ENCODE data around the gene ALX4. TPM values are rescaled to one million over a fixed set of nuclear protein-coding genes. Genes with fewer than 3 reads are reported as not detected.

ALX4 gene
- total and polyA plus RNA-seq, 2 donors (not counting 1 experiment from before 2014, with no cell fraction given), result not detected

DNA sequence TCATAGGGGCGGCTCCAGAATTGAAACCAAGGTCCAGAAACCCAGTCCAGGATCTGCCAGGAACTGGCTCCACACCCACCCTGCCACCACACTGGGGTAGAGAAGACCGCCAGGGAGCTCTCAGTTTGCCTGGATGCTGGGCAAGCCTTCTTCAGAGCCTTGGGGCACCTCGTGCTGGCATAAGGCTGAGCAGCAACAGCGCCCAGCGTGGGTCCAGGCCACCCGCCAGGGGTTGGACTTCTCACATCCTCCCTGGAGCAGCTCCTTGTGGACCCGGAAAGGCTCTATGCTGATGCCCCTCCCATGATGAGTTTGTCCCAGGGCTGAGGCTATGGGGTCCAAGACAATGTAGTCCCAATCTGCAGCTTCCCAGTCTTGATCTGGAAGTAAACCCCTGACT lies 29.7 kb downstream of the ALX4 start:
- Histone ChIP-seq H3K4me1 (ENCODE audit: control insufficient read depth, extremely low read depth, insufficient read depth, low read length) (no peaks in the 10 kb centered on the region), H3K9ac (ENCODE audit: insufficient read depth, low read length) (no peak overlapping the region)
- TF ChIP-seq, protein P1, sequence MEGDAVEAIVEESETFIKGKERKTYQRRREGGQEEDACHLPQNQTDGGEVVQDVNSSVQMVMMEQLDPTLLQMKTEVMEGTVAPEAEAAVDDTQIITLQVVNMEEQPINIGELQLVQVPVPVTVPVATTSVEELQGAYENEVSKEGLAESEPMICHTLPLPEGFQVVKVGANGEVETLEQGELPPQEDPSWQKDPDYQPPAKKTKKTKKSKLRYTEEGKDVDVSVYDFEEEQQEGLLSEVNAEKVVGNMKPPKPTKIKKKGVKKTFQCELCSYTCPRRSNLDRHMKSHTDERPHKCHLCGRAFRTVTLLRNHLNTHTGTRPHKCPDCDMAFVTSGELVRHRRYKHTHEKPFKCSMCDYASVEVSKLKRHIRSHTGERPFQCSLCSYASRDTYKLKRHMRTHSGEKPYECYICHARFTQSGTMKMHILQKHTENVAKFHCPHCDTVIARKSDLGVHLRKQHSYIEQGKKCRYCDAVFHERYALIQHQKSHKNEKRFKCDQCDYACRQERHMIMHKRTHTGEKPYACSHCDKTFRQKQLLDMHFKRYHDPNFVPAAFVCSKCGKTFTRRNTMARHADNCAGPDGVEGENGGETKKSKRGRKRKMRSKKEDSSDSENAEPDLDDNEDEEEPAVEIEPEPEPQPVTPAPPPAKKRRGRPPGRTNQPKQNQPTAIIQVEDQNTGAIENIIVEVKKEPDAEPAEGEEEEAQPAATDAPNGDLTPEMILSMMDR (conservative IDR thresholded peaks at IDR 0.05 in 1 of 2, IDR thresholded peaks at IDR 0.05 in 1 of 2; ENCODE audit: low read depth in 1 of 2, low read length in 2 of 2), result no peak
- no peak for TF ChIP-seq EZH2 (IDR thresholded peaks at IDR 0.05; ENCODE audit: low read length, missing control alignments)

DNA sequence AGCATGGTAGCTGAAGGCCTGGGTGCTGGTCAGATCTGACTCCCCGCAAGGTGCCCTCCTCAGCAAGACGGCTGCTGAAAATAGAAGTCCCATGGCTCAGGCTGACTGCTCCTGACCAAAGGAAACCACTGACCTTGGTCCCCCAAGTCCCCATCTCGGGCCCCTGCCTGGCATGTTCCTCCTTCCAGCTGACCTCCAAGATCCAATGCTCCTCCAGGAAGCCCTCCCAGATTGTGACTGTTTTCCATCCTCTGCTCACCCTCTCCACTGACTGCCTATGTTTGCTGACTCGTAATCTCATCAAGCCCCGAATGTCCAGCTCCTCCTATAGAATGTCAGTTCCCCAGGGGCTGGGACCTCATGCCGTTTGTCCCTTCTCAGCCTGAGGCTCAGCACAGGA lies 30.5 kb downstream of the ALX4 start:
- H4K20me1 ChIP-seq (ENCODE audit: control insufficient read depth, extremely low read depth, insufficient read depth, low read length), result no peaks in the 10 kb centered on the region
- no peak overlapping the region for H3K27ac ChIP-seq (ENCODE audit: insufficient read depth, low read length)
- TF ChIP-seq, protein P1 (conservative IDR thresholded peaks at IDR 0.05 in 1 of 2, IDR thresholded peaks at IDR 0.05 in 1 of 2; ENCODE audit: low read depth in 1 of 2, low read length in 2 of 2), result no peak
- TF ChIP-seq EZH2 (IDR thresholded peaks at IDR 0.05; ENCODE audit: low read length, missing control alignments), result no peak
- no peak overlapping the region for H3K4me2 ChIP-seq (ENCODE audit: extremely low read depth, insufficient read depth, low read length)
- H3K9ac ChIP-seq (ENCODE audit: insufficient read depth, low read length), result no peak overlapping the region
- no peak for DNase-seq (ENCODE audit: low read depth in 2 of 2)
- no peak overlapping the region for H2AFZ ChIP-seq (ENCODE audit: low read length)
- no peaks in the 10 kb centered on the region for H3K9me3 ChIP-seq (ENCODE audit: control insufficient read depth, insufficient read depth, low read depth, low read length)
- H3K36me3 ChIP-seq (ENCODE audit: control insufficient read depth, insufficient read depth, low read length), result no peaks in the 10 kb centered on the region
- H3K4me3 ChIP-seq (replicated peaks in 1 of 4; ENCODE audit: control extremely low read depth in 1 of 4, insufficient read depth in 1 of 4, low read depth in 3 of 4, low read length in 4 of 4), result no peak overlapping the region
- no peaks in the 10 kb centered on the region for H3K4me1 ChIP-seq (ENCODE audit: control insufficient read depth, extremely low read depth, insufficient read depth, low read length)
- no peaks in the 10 kb centered on the region for H3K79me2 ChIP-seq (ENCODE audit: control insufficient read depth, insufficient read depth, low read length)
- no peaks in the 10 kb centered on the region for H3K27me3 ChIP-seq (ENCODE audit: control insufficient read depth, insufficient read depth, low read length)

More for the DNA sequence above, 29.7 kb downstream of the ALX4 start:
- Histone ChIP-seq H3K27ac (ENCODE audit: insufficient read depth, low read length) (no peak overlapping the region), H3K4me3 (replicated peaks in 1 of 4; ENCODE audit: control extremely low read depth in 1 of 4, insufficient read depth in 1 of 4, low read depth in 3 of 4, low read length in 4 of 4) (no peak overlapping the region), H3K4me2 (ENCODE audit: extremely low read depth, insufficient read depth, low read length) (no peak overlapping the region), H3K79me2 (ENCODE audit: control insufficient read depth, insufficient read depth, low read length) (no peaks in the 10 kb centered on the region), H3K27me3 (ENCODE audit: control insufficient read depth, insufficient read depth, low read length) (no peaks in the 10 kb centered on the region), H2AFZ (ENCODE audit: low read length) (no peak overlapping the region), H3K9me3 (ENCODE audit: control insufficient read depth, insufficient read depth, low read depth, low read length) (no peaks in the 10 kb centered on the region), H3K36me3 (ENCODE audit: control insufficient read depth, insufficient read depth, low read length) (no peaks in the 10 kb centered on the region), H4K20me1 (ENCODE audit: control insufficient read depth, extremely low read depth, insufficient read depth, low read length) (no peaks in the 10 kb centered on the region)
- no peak for DNase-seq (ENCODE audit: low read depth in 2 of 2)

DNA sequence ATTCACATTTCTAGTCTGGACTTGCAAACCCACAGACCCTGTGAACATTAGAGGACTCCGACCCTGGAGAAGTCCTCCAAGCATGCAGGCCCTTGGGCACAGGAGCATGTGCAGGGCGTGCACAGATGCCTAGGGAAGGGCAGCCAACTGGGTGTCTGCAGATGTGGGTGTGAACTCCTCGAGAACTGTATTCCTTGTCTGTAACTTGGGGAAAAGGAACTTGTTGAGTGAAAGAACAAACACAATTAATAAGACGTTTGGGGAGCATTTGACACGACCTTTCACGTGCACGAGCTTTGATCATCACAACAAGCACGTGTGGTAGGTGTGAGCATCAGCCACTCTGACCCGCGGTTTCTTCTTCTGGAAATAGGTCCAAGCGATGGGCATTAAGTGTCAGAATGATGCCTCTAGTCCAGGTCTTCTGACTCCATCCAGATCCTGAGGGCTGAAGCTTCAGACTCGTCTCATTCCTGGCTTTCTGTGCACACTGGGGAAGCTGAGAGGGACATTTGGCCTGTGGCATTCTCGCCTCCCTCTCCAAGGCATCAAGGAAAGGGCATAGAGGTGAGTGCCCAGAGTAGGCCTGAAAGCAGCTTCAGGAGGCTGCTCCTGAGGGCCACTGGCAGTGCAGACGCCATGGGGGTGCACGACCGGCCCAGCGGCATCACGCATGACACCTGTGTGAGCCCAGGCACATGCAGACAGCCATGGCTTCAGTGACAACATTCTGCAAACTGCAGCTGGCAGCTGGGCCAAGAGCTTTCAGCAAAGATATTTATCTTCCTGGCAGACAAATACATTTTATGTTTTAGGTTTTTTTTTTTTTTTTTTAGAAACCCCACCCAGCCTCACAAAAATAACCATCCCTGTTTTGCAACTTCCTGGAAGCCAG lies 32.5 kb downstream of the ALX4 start:
- TF ChIP-seq, protein P1 (conservative IDR thresholded peaks at IDR 0.05 in 1 of 2, IDR thresholded peaks at IDR 0.05 in 1 of 2; ENCODE audit: low read depth in 1 of 2, low read length in 2 of 2), result no peak
- no peak for TF ChIP-seq EZH2 (IDR thresholded peaks at IDR 0.05; ENCODE audit: low read length, missing control alignments)
- Histone ChIP-seq H3K4me3 (replicated peaks in 1 of 4; ENCODE audit: control extremely low read depth in 1 of 4, insufficient read depth in 1 of 4, low read depth in 3 of 4, low read length in 4 of 4) (no peak overlapping the region), H3K79me2 (ENCODE audit: control insufficient read depth, insufficient read depth, low read length) (no peaks in the 10 kb centered on the region), H3K4me1 (ENCODE audit: control insufficient read depth, extremely low read depth, insufficient read depth, low read length) (no peaks in the 10 kb centered on the region), H3K27me3 (ENCODE audit: control insufficient read depth, insufficient read depth, low read length) (no peaks in the 10 kb centered on the region), H3K27ac (ENCODE audit: insufficient read depth, low read length) (no peak overlapping the region), H3K9ac (ENCODE audit: insufficient read depth, low read length) (no peak overlapping the region), H3K36me3 (ENCODE audit: control insufficient read depth, insufficient read depth, low read length) (no peaks in the 10 kb centered on the region), H4K20me1 (ENCODE audit: control insufficient read depth, extremely low read depth, insufficient read depth, low read length) (no peaks in the 10 kb centered on the region), H2AFZ (ENCODE audit: low read length) (no peak overlapping the region), H3K4me2 (ENCODE audit: extremely low read depth, insufficient read depth, low read length) (no peak overlapping the region), H3K9me3 (ENCODE audit: control insufficient read depth, insufficient read depth, low read depth, low read length) (no peaks in the 10 kb centered on the region)
- DNase-seq (ENCODE audit: low read depth in 2 of 2), result no peak
